Sciatic nerve (tissue), 2 donors: Measurements from ENCODE around the gene PPP1R10. TPM values are rescaled to one million over a fixed set of nuclear protein-coding genes. Genes with fewer than 3 reads are reported as not detected.

Experiments used
- ATAC-seq: fragments of 200-7000 bp; cut with Tn5 transposase; one replicate; pipeline ENCODE4 v1.9.1; 2020; ENCODE audit warnings: mild to moderate bottlenecking, moderate library complexity
- DNase-seq: peaks from one replicate; pipeline ENCODE4 v3.0.0-alpha.2; 2020; ENCODE audit warnings: low spot score
- intact Hi-C: fragments of 100-400 bp; cut with DNase I; formaldehyde crosslinking; loops from one replicate; pipeline ENCODE4 v1.14.2; 2022
- total RNA-seq: library from RNA; stranded (reverse); fragmentation: NEBNext Ultra II Directional; extraction: Animal tissue kit (Norgen Biotek cat#: 25700); gene quantifications from one replicate; pipeline ENCODE4 v1.2.1, GENCODE V29; 2021
- donor health status: DM: no; HTN: no; CAD: no.
- donor health status: DM: no; HTN: no; CAD: no.

Gene PPP1R10
- total RNA-seq, 1 donor from 2014 or later = 76.9 TPM

- ATAC-seq = peak; percentile 98
- peak; percentile 93 for DNase-seq
- intact Hi-C loops = no loop called here
Measured at GRCh38 chr6:30626484-30627366, 9.7 kb upstream of the PPP1R10 start, which contains the start of gene ATAT1. Gene ATAT1 (plus strand): TSS chr6:30626874.

GRCh38 chr6:30625511-30625910 is 8.5 kb upstream of the PPP1R10 start:
- intact Hi-C loops = no loop called here
- ATAC-seq (no peak), DNase-seq (no peak)

- ATAC-seq (no peak), DNase-seq (no peak)
- intact Hi-C loops = no loop called here
Measured at GRCh38 chr6:30619561-30619960, 2.5 kb upstream of the PPP1R10 start.

GRCh38 chr6:30618270-30618797 is 1.3 kb upstream of the PPP1R10 start:
- DNase-seq (no peak), ATAC-seq (no peak)
- intact Hi-C loops = no loop called here

- ATAC-seq (peak; percentile 92), DNase-seq (peak; percentile 99)
- intact Hi-C loops = no loop called here
Measured at GRCh38 chr6:30617565-30618269, 674 bp upstream of the PPP1R10 start, which contains the start of gene MRPS18B. Gene MRPS18B (plus strand): TSS chr6:30617840. CDS start chr6:30617866, 26 bp downstream.

- DNase-seq = no peak
- intact Hi-C loops = no loop called here
- ATAC-seq = peak; percentile 0
Measured at GRCh38 chr6:30615958-30616810, 859 bp downstream of the PPP1R10 start.

- DNase-seq (no peak), ATAC-seq (no peak)
- intact Hi-C loops = no loop called here
Measured at GRCh38 chr6:30615219-30615957, 1.7 kb downstream of the PPP1R10 start.

GRCh38 chr6:30614843-30615218 is 2.2 kb downstream of the PPP1R10 start:
- peak; percentile 86 for DNase-seq
- intact Hi-C loops = no loop called here
- ATAC-seq = peak; percentile 86

- ATAC-seq (no peak), DNase-seq (no peak)
- intact Hi-C loops = no loop called here
Measured at GRCh38 chr6:30614044-30614842, 2.8 kb downstream of the PPP1R10 start.

- intact Hi-C loops = no loop called here
- no peak for DNase-seq
Measured at GRCh38 chr6:30613251-30614043, 3.6 kb downstream of the PPP1R10 start.

GRCh38 chr6:30612687-30613248 is 4.3 kb downstream of the PPP1R10 start:
- DNase-seq (no peak), ATAC-seq (no peak)
- intact Hi-C loops = no loop called here

More at GRCh38 chr6:30613251-30614043, 3.6 kb downstream of the PPP1R10 start:
- no peak for ATAC-seq

GRCh38 chr6:30612213-30612612 is 4.8 kb downstream of the PPP1R10 start:
- intact Hi-C loops = no loop called here
- DNase-seq (no peak), ATAC-seq (no peak)

- no peak for DNase-seq
- ATAC-seq = no peak
- intact Hi-C loops = no loop called here
Measured at GRCh38 chr6:30611856-30612194, 5.2 kb downstream of the PPP1R10 start.

- DNase-seq (no peak), ATAC-seq (no peak)
- intact Hi-C loops = no loop called here
Measured at GRCh38 chr6:30611150-30611855, 5.7 kb downstream of the PPP1R10 start.

GRCh38 chr6:30610065-30610464 is 7.0 kb downstream of the PPP1R10 start:
- intact Hi-C loops = no loop called here
- ATAC-seq (no peak), DNase-seq (no peak)

GRCh38 chr6:30603961-30604360 is 13.1 kb downstream of the PPP1R10 start:
- DNase-seq (no peak), ATAC-seq (no peak)
- intact Hi-C loops = no loop called here
